ENCODE data around the gene DLGAP5. TPM values are rescaled to one million over a fixed set of nuclear protein-coding genes. Genes with fewer than 3 reads are reported as not detected.

The DLGAP5 gene
- total and polyA plus RNA-seq, 8 donors = 1.8 to 57.3 (median 23.0) TPM

DNA sequence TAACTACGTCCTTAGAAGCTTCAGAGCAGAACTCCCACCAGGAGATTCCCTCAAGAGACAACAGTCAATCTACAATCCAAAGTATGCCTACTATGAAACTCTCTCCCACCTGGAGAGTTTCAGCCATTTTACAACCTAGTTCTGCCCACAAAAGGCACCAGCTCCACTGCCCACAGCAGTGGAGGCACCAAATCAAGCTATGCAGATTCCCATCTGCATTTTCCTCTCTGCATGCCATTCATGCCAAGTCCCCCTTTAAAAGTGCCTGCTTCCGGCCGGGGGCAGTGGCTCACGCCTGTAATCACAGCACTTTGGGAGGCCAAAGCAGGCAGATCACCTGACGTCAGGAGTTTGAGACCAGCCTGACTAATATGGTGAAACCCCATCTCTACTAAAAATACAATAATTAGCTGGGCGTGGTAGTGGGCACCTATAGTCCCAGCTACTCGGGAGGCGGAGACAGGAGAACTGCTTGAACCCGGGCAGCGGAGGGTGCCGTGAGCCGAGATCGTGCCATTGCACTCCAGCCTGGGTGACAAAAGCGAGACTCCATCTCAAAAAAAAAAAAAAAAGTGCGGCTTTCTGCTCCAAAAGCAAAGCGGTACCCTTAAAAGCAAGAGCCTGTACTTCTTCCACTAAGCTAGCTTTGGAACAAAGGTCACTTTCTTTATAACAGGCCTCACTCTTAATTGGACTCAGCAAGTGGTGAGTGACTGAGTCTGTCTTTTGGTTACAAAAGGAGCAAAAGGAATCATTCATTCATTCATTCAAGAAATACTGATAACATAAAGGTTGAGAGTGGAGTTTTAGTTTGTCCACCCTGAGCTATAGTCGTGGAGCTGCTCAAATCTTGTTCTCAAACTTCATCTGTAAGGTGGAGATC, 10.1 kb upstream of the DLGAP5 start:
- Histone ChIP-seq H3K9me3 (no peaks in the 10 kb centered on the region), H3K4me1 (no peaks in the 10 kb centered on the region), H3K4me3 (no peak overlapping the region), H3K27me3 (no peaks in the 10 kb centered on the region), H3K27ac (no peak overlapping the region), H3K36me3 (no peaks in the 10 kb centered on the region)
- DNase-seq = no peak
- intact Hi-C loops (cut with DNase I) = no loop called here
- no peak for ATAC-seq
- TF ChIP-seq, protein P1, sequence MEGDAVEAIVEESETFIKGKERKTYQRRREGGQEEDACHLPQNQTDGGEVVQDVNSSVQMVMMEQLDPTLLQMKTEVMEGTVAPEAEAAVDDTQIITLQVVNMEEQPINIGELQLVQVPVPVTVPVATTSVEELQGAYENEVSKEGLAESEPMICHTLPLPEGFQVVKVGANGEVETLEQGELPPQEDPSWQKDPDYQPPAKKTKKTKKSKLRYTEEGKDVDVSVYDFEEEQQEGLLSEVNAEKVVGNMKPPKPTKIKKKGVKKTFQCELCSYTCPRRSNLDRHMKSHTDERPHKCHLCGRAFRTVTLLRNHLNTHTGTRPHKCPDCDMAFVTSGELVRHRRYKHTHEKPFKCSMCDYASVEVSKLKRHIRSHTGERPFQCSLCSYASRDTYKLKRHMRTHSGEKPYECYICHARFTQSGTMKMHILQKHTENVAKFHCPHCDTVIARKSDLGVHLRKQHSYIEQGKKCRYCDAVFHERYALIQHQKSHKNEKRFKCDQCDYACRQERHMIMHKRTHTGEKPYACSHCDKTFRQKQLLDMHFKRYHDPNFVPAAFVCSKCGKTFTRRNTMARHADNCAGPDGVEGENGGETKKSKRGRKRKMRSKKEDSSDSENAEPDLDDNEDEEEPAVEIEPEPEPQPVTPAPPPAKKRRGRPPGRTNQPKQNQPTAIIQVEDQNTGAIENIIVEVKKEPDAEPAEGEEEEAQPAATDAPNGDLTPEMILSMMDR (IDR thresholded peaks at IDR 0.05) = no peak

DNA sequence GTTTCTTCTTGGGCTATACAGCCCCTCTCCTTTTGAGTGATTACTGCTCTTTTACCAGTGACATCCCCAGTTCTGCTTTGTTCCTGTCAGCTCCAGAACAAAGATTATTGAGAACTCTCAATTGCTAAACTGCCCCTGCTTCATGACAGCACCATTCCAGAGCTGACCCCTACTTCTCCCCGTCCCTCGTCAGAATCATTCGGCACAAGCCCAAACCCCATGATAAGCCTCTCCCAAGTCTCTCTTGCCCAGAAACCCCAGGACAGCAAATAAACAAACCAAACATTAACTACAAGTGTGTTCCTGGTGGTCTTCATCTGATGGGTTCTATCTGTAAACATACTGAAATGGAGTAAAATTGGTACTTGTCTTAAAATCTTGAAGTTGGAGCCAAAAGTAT, 9.3 kb upstream of the DLGAP5 start:
- intact Hi-C loops (cut with DNase I) = no loop called here
- ATAC-seq (no peak), DNase-seq (peak in 1 of 4 donors; percentile 15)
- no peaks in the 10 kb centered on the region for H3K4me1 ChIP-seq
- H3K9me3 ChIP-seq = no peaks in the 10 kb centered on the region
- no peak overlapping the region for H3K4me3 ChIP-seq
- H3K27me3 ChIP-seq = no peaks in the 10 kb centered on the region
- no peaks in the 10 kb centered on the region for H3K36me3 ChIP-seq
- H3K27ac ChIP-seq = no peak overlapping the region
- TF ChIP-seq, protein P1 (IDR thresholded peaks at IDR 0.05) = no peak

DNA sequence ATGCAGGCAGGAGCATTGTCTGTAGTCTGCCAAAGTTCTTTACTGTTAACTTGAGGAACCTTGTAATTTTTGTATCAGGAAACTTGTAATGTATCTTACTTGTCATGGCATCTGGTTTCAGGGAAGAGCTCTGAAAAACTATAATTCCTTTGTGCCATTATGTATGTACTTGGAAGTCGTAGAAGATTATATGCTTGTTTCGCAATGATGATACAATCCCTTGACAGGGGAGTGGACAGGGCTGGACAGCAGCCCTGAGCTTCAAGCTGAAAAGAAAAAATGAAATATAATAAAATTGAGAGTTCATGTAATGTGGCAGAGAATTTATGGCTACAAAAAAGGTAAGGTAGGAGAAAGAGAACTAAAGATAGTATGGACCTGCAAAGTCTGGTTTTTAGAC, 7.4 kb upstream of the DLGAP5 start:
- intact Hi-C loops (cut with DNase I) = no loop called here
- ATAC-seq (no peak), DNase-seq (peak in 1 of 4 donors; percentile 7)
- Histone ChIP-seq H3K36me3 (no peaks in the 10 kb centered on the region), H3K9me3 (no peaks in the 10 kb centered on the region), H3K27ac (no peak overlapping the region), H3K27me3 (no peaks in the 10 kb centered on the region), H3K4me3 (no peak overlapping the region), H3K4me1 (no peaks in the 10 kb centered on the region)
- TF ChIP-seq, protein P1 (IDR thresholded peaks at IDR 0.05) = no peak

DNA sequence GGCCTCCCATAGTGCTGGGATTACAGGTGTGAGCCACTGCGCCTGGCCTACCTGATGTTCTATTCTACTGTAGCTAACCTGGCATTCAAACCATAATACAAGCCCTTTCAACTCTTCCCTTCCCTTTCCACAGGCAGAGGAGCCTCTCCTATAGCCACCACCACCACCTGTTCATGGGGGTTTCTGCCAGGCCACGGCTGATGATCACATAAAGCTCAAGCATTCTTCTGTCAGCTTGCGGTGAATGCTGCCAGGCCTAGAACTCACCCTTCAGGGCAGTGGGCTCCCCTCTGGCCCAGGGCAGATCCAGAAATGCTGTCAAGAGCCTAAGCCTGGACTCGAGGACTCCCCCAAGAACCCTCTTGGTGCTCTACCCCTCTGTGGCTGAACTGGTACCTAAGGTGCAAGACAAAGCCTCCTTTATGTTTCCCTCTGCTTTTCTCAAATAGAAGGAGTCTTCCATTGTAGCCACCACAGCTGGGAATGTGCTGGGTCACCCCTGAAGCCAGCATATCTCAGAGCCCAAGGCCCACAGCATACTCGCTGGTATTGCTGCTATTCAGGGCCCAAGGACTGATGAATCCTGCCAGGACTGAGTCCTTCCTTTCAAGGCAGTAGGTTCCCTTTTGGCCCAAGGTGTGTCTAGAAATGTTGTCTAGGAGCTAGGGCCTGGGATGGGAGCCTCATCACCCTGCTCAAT, 3.4 kb upstream of the DLGAP5 start:
- no peak overlapping the region for H3K27ac ChIP-seq
- no peak for ATAC-seq
- H3K4me3 ChIP-seq = no peak overlapping the region
- H3K36me3 ChIP-seq = no peaks in the 10 kb centered on the region
- H3K9me3 ChIP-seq = no peaks in the 10 kb centered on the region
- H3K27me3 ChIP-seq = no peaks in the 10 kb centered on the region
- TF ChIP-seq, protein P1 (IDR thresholded peaks at IDR 0.05) = no peak
- peaks cover 4 to 17% of the 10 kb centered on the region in 2 donors for H3K4me1 ChIP-seq
- intact Hi-C loops (cut with DNase I) = no loop called here
- DNase-seq = peak in 1 of 4 donors; percentile 27

DNA sequence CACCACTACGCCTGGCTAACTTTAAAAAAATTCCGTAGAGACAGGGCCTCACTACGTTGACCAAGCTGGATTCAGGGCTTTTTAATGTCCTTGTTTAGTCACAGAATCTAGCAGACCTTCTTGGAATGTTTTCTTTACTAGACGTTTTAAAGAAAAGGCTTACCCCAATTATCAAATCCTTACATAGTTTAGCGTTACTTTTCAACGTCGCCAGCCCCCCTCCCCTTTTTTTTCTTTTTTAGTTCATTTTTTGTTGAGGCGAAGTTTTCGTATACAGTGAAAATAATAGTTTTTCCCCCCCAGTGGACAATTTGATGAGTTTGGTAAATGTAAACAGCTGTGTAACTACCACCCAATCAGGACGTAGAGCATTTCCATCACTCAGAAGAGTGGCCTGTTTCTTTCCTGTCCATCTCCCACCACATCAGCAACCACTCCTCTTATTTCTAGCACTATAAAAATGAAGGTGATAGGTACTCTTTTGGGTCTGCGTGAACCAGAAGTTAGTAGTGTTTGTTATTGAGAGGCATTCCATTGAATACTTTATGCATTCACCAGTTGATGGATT, 753 bp upstream of the DLGAP5 start:
- no peak for DNase-seq
- H3K27ac ChIP-seq = peak overlapping the region in 1 of 2 donors; percentile 41
- intact Hi-C loops (cut with DNase I) = no loop called here
- H3K36me3 ChIP-seq = no peaks in the 10 kb centered on the region
- H3K9me3 ChIP-seq = no peaks in the 10 kb centered on the region
- H3K4me1 ChIP-seq = peaks cover 4 to 17% of the 10 kb centered on the region in 2 donors
- H3K27me3 ChIP-seq = no peaks in the 10 kb centered on the region
- ATAC-seq = no peak
- peak overlapping the region; percentile 52 to 57 for H3K4me3 ChIP-seq
- TF ChIP-seq, protein P1 (IDR thresholded peaks at IDR 0.05) = no peak
